ENCODE data around the gene C17orf58.
"Not testable (repeated sequence)": the region's sequence is repeated elsewhere in the genome, so short reads cannot be mapped to it uniquely, and the experiment has no call there.

The C17orf58 gene

GRCh38 chr17:68004201-68004600 is 7.9 kb upstream of the C17orf58 start:
- DNase-seq (ENCODE audit: low read depth in 1 of 2, low spot score in 1 of 2): no peak

- DNase-seq (ENCODE audit: low read depth in 1 of 2, low spot score in 1 of 2): no peak
Measured at GRCh38 chr17:67999291-67999911, 3.1 kb upstream of the C17orf58 start.

- no peak for DNase-seq (ENCODE audit: low read depth in 1 of 2, low spot score in 1 of 2)
Measured at GRCh38 chr17:67998466-67998865, 2.2 kb upstream of the C17orf58 start.

GRCh38 chr17:67995570-67996263 is 552 bp downstream of the C17orf58 start:
- no peak for DNase-seq (ENCODE audit: low read depth in 1 of 2, low spot score in 1 of 2)

- DNase-seq (ENCODE audit: low read depth in 1 of 2, low spot score in 1 of 2): no peak
Measured at GRCh38 chr17:67994817-67995569, 1.3 kb downstream of the C17orf58 start.

- no peak for DNase-seq (ENCODE audit: low read depth in 1 of 2, low spot score in 1 of 2)
Measured at GRCh38 chr17:67993998-67994361, 2.3 kb downstream of the C17orf58 start.

GRCh38 chr17:67993153-67993997 is 2.9 kb downstream of the C17orf58 start:
- peak; percentile 47 to 52 for DNase-seq (ENCODE audit: low read depth in 1 of 2, low spot score in 1 of 2)

GRCh38 chr17:67992548-67993152 is 3.6 kb downstream of the C17orf58 start:
- no peak for DNase-seq (ENCODE audit: low read depth in 1 of 2, low spot score in 1 of 2)

GRCh38 chr17:67990909-67991308 is 5.4 kb downstream of the C17orf58 start:
- no peak for DNase-seq (ENCODE audit: low read depth in 1 of 2, low spot score in 1 of 2)

- no peak for DNase-seq (ENCODE audit: low read depth in 1 of 2, low spot score in 1 of 2)
Measured at GRCh38 chr17:67983383-67983688, 12.9 kb downstream of the C17orf58 start.

GRCh38 chr17:67982686-67983382 is 13.4 kb downstream of the C17orf58 start:
- no peak for DNase-seq (ENCODE audit: low read depth in 1 of 2, low spot score in 1 of 2)

- DNase-seq (ENCODE audit: low read depth in 1 of 2, low spot score in 1 of 2): no peak
Measured at GRCh38 chr17:67982034-67982640, 14.1 kb downstream of the C17orf58 start.

GRCh38 chr17:67980883-67981282 is 15.4 kb downstream of the C17orf58 start:
- DNase-seq (ENCODE audit: low read depth in 1 of 2, low spot score in 1 of 2): not testable (repeated sequence)

- DNase-seq (ENCODE audit: low read depth in 1 of 2, low spot score in 1 of 2): no peak
Measured at GRCh38 chr17:67980456-67980855, 15.8 kb downstream of the C17orf58 start.

- DNase-seq (ENCODE audit: low read depth in 1 of 2, low spot score in 1 of 2): not testable (repeated sequence)
Measured at GRCh38 chr17:67976306-67976705, 20.0 kb downstream of the C17orf58 start.

GRCh38 chr17:67974598-67975066 is 21.6 kb downstream of the C17orf58 start:
- DNase-seq (ENCODE audit: low read depth in 1 of 2, low spot score in 1 of 2): no peak

- no peak for DNase-seq (ENCODE audit: low read depth in 1 of 2, low spot score in 1 of 2)
Measured at GRCh38 chr17:67974185-67974584, 22.1 kb downstream of the C17orf58 start.

- DNase-seq (ENCODE audit: low read depth in 1 of 2, low spot score in 1 of 2): no peak
Measured at GRCh38 chr17:67970783-67971182, 25.5 kb downstream of the C17orf58 start.

- peak; percentile 27 to 73 for DNase-seq (ENCODE audit: low read depth in 1 of 2, low spot score in 1 of 2)
Measured at GRCh38 chr17:67963145-67963572, 33.1 kb downstream of the C17orf58 start.

- DNase-seq (ENCODE audit: low read depth in 1 of 2, low spot score in 1 of 2): not testable (repeated sequence)
Measured at GRCh38 chr17:67962156-67962555, 34.1 kb downstream of the C17orf58 start.

Data from activated CD4-positive, alpha-beta T cell treated with anti-CD3 and anti-CD28 coated beads, Interleukin-2, amount 50 U/mL, for 24 hours (primary cell).